NCI-H345 (cell line): ENCODE measurements around the gene DIAPH3.
"Not testable (repeated sequence)": the region's sequence is repeated elsewhere in the genome, so short reads cannot be mapped to it uniquely, and the experiment has no call there.

Source experiments
- DNase-seq: peaks from one replicate; lab custom pipeline; 2025; lab: John Stamatoyannopoulos, UW

The DIAPH3 gene

GRCh38 chr13:60094385-60095088 lies 69.2 kb downstream of the DIAPH3 start:
- DNase-seq: peak; percentile 12

- no peak for DNase-seq
Observed at GRCh38 chr13:60093425-60094019, 70.2 kb downstream of the DIAPH3 start.

- no peak for DNase-seq
Observed at GRCh38 chr13:60091573-60091972, 72.2 kb downstream of the DIAPH3 start.

- DNase-seq: no peak
Observed at GRCh38 chr13:60090574-60090973, 73.2 kb downstream of the DIAPH3 start.

GRCh38 chr13:60083780-60084179 lies 79.9 kb downstream of the DIAPH3 start:
- DNase-seq: not testable (repeated sequence)

GRCh38 chr13:60080850-60081249 lies 82.9 kb downstream of the DIAPH3 start:
- no peak for DNase-seq

GRCh38 chr13:60078226-60078625 lies 85.5 kb downstream of the DIAPH3 start:
- DNase-seq: no peak

GRCh38 chr13:60075850-60076249 lies 87.9 kb downstream of the DIAPH3 start:
- no peak for DNase-seq

- DNase-seq: no peak
Observed at GRCh38 chr13:60074397-60074796, 89.3 kb downstream of the DIAPH3 start.

- DNase-seq: no peak
Observed at GRCh38 chr13:60066226-60066625, 97.5 kb downstream of the DIAPH3 start.

GRCh38 chr13:60062502-60062901 lies 101.2 kb downstream of the DIAPH3 start:
- DNase-seq: no peak

GRCh38 chr13:60061737-60062136 lies 102.0 kb downstream of the DIAPH3 start:
- no peak for DNase-seq

- DNase-seq: no peak
Observed at GRCh38 chr13:60051754-60052285, 111.9 kb downstream of the DIAPH3 start.

GRCh38 chr13:60048353-60048752 lies 115.4 kb downstream of the DIAPH3 start:
- DNase-seq: not testable (repeated sequence)

GRCh38 chr13:60047918-60048317 lies 115.8 kb downstream of the DIAPH3 start:
- DNase-seq: peak; percentile 28

- DNase-seq: no peak
Observed at GRCh38 chr13:60044321-60044720, 119.4 kb downstream of the DIAPH3 start.

- DNase-seq: no peak
Observed at GRCh38 chr13:60043262-60043661, 120.5 kb downstream of the DIAPH3 start.

- DNase-seq: peak; percentile 4
Observed at GRCh38 chr13:60040668-60041067, 123.1 kb downstream of the DIAPH3 start.

- DNase-seq: no peak
Observed at GRCh38 chr13:60035874-60036273, 127.9 kb downstream of the DIAPH3 start.

GRCh38 chr13:60032851-60033250 lies 130.9 kb downstream of the DIAPH3 start:
- no peak for DNase-seq

- no peak for DNase-seq
Observed at GRCh38 chr13:60028021-60028420, 135.7 kb downstream of the DIAPH3 start.

GRCh38 chr13:60026286-60026685 lies 137.4 kb downstream of the DIAPH3 start:
- no peak for DNase-seq

GRCh38 chr13:60020288-60020687 lies 143.4 kb downstream of the DIAPH3 start:
- DNase-seq: no peak
